HG03280 (cell line): ENCODE data around the gene STARD7.
A peak's percentile ranks its signal among the peaks of the same experiment; 100 is the strongest.
"Not testable (repeated sequence)": the region's sequence is repeated elsewhere in the genome, so short reads cannot be mapped to it uniquely, and the experiment has no call there.

Experiments used
- ATAC-seq: cut with Tn5 transposase; IDR thresholded peaks from one replicate; pipeline ENCODE4 v1.9.1; 2021; ENCODE audit warnings: mild to moderate bottlenecking, moderate library complexity; ENCODE audit not compliant: unreplicated experiment

Gene STARD7

GRCh38 chr2:96208143-96209010 is at the start of gene STARD7:
STARD7 (minus strand) TSS chr2:96208827; CDS start chr2:96208434, 393 bp downstream.
- ATAC-seq, result peak; percentile 88

GRCh38 chr2:96257744-96258143 is 49.1 kb upstream of the STARD7 start:
- ATAC-seq, result not testable (repeated sequence)

- no peak for ATAC-seq
Measured at GRCh38 chr2:96256611-96257113, 48.0 kb upstream of the STARD7 start.

GRCh38 chr2:96254571-96254970 is 45.9 kb upstream of the STARD7 start:
- ATAC-seq, result no peak

- ATAC-seq, result no peak
Measured at GRCh38 chr2:96253006-96253405, 44.4 kb upstream of the STARD7 start.

- no peak for ATAC-seq
Measured at GRCh38 chr2:96252526-96252925, 43.9 kb upstream of the STARD7 start.

GRCh38 chr2:96251721-96252292 is 43.2 kb upstream of the STARD7 start:
- no peak for ATAC-seq

GRCh38 chr2:96250188-96250587 is 41.6 kb upstream of the STARD7 start:
- ATAC-seq, result no peak

- ATAC-seq, result no peak
Measured at GRCh38 chr2:96249654-96250053, 41.0 kb upstream of the STARD7 start.

GRCh38 chr2:96248624-96249023 is 40.0 kb upstream of the STARD7 start:
- no peak for ATAC-seq

- ATAC-seq, result no peak
Measured at GRCh38 chr2:96247896-96248295, 39.3 kb upstream of the STARD7 start.

GRCh38 chr2:96247009-96247408 is 38.4 kb upstream of the STARD7 start:
- no peak for ATAC-seq

- ATAC-seq, result no peak
Measured at GRCh38 chr2:96245609-96246390, 37.2 kb upstream of the STARD7 start.

GRCh38 chr2:96243843-96244242 is 35.2 kb upstream of the STARD7 start:
- no peak for ATAC-seq

- ATAC-seq, result peak; percentile 81
Measured at GRCh38 chr2:96241900-96242611, 33.4 kb upstream of the STARD7 start.

- ATAC-seq, result no peak
Measured at GRCh38 chr2:96241227-96241626, 32.6 kb upstream of the STARD7 start.

- no peak for ATAC-seq
Measured at GRCh38 chr2:96240341-96241038, 31.9 kb upstream of the STARD7 start.

GRCh38 chr2:96239745-96240264 is 31.2 kb upstream of the STARD7 start:
- no peak for ATAC-seq

GRCh38 chr2:96239091-96239490 is 30.5 kb upstream of the STARD7 start:
- ATAC-seq, result no peak

- ATAC-seq, result no peak
Measured at GRCh38 chr2:96238266-96238665, 29.6 kb upstream of the STARD7 start.
